ENCODE results near the gene PKIB.
A peak's percentile ranks its signal among the peaks of the same experiment; 100 is the strongest.

PKIB gene

GRCh38 chr6:122648726-122649125 is 38.5 kb downstream of the PKIB start:
- H3K4me3 ChIP-seq (ENCODE audit: low read depth, low read length) = no peak overlapping the region
- DNase-seq (ENCODE audit: low read depth) = no peak
- in situ Hi-C loops (cut with HindIII; ENCODE audit: low sequenced_read_pairs) = no loop called here
- TF ChIP-seq CTCF (IDR thresholded peaks at IDR 0.05; ENCODE audit: low read depth, low read length, missing control alignments) = no peak

GRCh38 chr6:122649701-122650100 is 39.5 kb downstream of the PKIB start:
- TF ChIP-seq CTCF (IDR thresholded peaks at IDR 0.05; ENCODE audit: low read depth, low read length, missing control alignments) = no peak
- in situ Hi-C loops (cut with HindIII; ENCODE audit: low sequenced_read_pairs) = no loop called here
- DNase-seq (ENCODE audit: low read depth) = no peak
- no peak overlapping the region for H3K4me3 ChIP-seq (ENCODE audit: low read depth, low read length)

GRCh38 chr6:122650403-122650802 is 40.2 kb downstream of the PKIB start:
- in situ Hi-C loops (cut with HindIII; ENCODE audit: low sequenced_read_pairs) = no loop called here
- no peak for TF ChIP-seq CTCF (IDR thresholded peaks at IDR 0.05; ENCODE audit: low read depth, low read length, missing control alignments)
- DNase-seq (ENCODE audit: low read depth) = no peak
- no peak overlapping the region for H3K4me3 ChIP-seq (ENCODE audit: low read depth, low read length)

- in situ Hi-C loops (cut with HindIII; ENCODE audit: low sequenced_read_pairs) = no loop called here
- no peak for DNase-seq (ENCODE audit: low read depth)
These were observed 40.8 kb downstream of the PKIB start for GRCh38 chr6:122651031-122651430.

GRCh38 chr6:122651604-122652003 is 41.4 kb downstream of the PKIB start:
- H3K4me3 ChIP-seq (ENCODE audit: low read depth, low read length) = no peak overlapping the region
- in situ Hi-C loops (cut with HindIII; ENCODE audit: low sequenced_read_pairs) = no loop called here
- DNase-seq (ENCODE audit: low read depth) = peak; percentile 34
- no peak for TF ChIP-seq CTCF (IDR thresholded peaks at IDR 0.05; ENCODE audit: low read depth, low read length, missing control alignments)

More at GRCh38 chr6:122651031-122651430, 40.8 kb downstream of the PKIB start:
- TF ChIP-seq CTCF (IDR thresholded peaks at IDR 0.05; ENCODE audit: low read depth, low read length, missing control alignments) = no peak
- no peak overlapping the region for H3K4me3 ChIP-seq (ENCODE audit: low read depth, low read length)

- H3K4me3 ChIP-seq (ENCODE audit: low read depth, low read length) = no peak overlapping the region
- DNase-seq (ENCODE audit: low read depth) = no peak
- TF ChIP-seq CTCF (IDR thresholded peaks at IDR 0.05; ENCODE audit: low read depth, low read length, missing control alignments) = no peak
- in situ Hi-C loops (cut with HindIII; ENCODE audit: low sequenced_read_pairs) = no loop called here
These were observed 42.2 kb downstream of the PKIB start for GRCh38 chr6:122652431-122652830.

GRCh38 chr6:122653094-122653493 is 42.9 kb downstream of the PKIB start:
- TF ChIP-seq CTCF (IDR thresholded peaks at IDR 0.05; ENCODE audit: low read depth, low read length, missing control alignments) = no peak
- peak; percentile 34 for DNase-seq (ENCODE audit: low read depth)
- no peak overlapping the region for H3K4me3 ChIP-seq (ENCODE audit: low read depth, low read length)
- in situ Hi-C loops (cut with HindIII; ENCODE audit: low sequenced_read_pairs) = no loop called here

Measured in astrocyte of the cerebellum (primary cell).